ENCODE data around the gene PAX2.

The PAX2 gene

DNA sequence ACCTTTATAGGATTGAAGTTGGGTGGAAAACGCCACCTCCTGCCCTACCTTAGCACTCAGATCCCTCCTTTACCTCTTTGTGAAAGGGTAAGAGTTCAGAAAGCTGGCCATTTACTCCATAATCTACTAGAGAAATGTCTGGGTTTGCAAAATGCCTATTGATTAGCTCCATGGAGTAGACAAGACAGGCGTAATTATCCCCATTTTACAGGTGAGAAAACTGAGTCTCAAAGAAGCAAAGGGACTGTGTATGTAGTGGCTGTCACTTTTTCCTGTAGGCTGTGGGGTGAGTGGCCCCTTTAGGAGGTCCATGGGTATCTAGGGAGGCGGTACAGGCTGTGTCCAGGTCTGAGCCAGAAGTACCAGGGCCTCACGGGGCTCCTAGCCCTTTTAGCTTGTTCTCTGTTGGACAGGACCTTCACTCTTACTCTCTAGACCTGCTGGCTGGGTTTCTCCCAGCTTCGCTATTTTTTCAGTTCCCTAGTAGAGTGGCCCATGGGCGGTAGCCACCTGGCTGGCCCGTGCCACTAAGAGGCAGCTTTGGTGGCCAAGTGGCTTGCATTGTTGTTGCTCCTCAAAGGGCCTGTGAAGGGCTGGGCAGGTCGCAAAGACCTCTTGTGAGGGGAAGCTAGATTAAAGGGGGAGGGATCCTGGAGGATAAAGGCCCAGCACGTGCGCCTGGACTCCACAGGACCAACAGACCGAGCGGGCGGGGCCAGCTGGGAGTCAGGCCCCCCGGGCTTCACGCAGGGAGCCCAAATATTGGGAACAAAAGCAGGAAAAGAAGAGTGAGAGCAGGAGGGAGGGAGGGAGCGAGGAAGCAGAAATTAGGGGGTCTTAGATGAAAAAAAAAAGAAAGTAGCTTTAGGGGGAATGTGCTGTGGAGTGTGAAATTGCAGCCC lies 4.7 kb upstream of the PAX2 start:
- no peak for FAIRE-seq

DNA sequence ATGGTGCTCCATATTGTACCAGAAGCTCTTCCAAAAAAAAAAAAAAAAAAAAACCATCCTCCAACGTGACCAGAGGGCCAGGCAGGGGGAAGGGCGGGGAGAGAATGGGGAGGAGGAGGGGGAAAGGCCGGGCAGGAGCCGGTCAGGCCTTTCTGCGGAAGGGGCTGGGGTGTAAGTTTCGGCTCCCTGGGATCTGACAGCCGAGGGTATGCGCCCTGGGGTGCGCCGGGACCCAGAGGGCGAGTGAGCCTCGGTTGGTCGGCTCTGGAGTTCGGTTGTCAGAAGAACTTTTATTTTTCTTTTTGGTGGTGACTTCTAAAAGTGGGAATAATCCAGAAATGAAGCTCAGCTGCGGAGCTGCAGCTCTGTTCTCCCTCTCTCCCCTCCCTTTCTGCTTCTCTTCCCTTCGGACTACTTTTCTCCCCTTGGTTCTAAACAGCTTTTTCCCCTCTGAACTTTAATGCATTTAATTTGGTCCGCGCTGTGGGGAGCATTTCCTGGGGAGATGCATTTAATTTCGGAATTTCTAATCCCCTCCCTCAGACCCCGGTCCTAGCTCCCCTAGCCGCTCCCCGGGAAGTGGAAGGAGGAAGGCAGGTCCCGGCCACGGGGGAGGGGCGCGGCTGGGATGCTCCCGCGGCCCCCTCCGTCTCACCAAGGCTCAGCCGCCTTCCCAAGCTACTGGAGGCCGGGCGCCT lies 3.9 kb upstream of the PAX2 start:
- no peak for FAIRE-seq

- no peak for FAIRE-seq
Measured at GRCh38 chr10:100742076-100742771, 3.2 kb upstream of the PAX2 start.

DNA sequence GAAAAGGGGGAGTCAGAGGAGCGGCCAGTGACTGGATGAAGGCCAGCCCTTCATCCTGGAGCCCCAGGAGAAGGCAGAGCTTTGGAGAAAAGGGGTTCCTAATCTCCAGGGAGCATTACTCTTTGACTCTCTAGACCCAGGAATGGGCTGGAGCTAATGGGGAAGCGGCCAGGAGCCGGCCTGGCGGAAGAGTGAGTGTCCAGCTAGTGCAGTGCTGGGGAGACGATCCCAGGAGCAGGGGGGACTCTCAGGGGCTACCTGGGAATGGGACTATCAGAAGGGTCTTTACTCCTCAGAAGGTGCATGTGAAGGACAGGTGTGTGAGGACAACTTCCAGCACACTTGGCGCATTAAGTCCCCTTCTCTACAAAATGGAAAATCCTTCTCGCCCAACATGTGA lies 2.4 kb upstream of the PAX2 start:
- FAIRE-seq, result no peak

- no peak for FAIRE-seq
Measured at GRCh38 chr10:100743626-100744135, 1.7 kb upstream of the PAX2 start.

GRCh38 chr10:100744136-100744986 lies 1.0 kb upstream of the PAX2 start:
- FAIRE-seq, result no peak

GRCh38 chr10:100745882-100746783 lies 751 bp downstream of the PAX2 start:
- FAIRE-seq, result no peak

DNA sequence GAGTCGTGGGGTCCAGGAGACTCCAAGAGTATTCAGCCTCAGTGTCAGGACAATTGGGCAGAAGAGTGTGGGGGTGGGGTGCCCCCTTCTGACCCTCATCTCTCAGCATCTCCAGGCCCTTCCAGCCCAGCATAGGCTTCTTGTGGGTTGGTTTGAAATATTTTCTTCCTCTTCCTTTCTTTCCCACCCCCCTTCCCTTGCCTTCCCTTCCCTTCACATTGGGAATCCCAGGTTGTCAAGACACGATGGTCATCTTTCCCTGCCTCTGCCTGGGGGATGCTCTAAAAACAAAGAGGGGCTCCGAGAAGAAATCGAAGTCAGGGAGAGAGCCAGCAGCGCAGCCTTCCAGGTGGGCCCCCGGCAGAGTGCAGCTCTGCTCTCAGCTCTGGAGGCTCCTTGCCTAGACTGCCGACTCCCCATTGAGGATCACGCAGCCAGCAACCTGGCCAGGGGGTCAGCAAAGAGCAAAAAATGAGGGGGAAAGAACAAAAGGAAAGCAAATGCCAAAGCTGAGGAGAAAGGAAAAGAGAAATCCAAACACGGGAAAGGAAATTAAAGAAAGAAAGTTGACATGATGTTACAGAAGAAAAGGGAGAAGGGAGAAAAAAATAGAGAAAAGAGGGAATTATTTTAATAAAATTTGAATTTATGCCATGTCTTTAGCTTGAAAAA lies 1.5 kb downstream of the PAX2 start:
- FAIRE-seq, result no peak

DNA sequence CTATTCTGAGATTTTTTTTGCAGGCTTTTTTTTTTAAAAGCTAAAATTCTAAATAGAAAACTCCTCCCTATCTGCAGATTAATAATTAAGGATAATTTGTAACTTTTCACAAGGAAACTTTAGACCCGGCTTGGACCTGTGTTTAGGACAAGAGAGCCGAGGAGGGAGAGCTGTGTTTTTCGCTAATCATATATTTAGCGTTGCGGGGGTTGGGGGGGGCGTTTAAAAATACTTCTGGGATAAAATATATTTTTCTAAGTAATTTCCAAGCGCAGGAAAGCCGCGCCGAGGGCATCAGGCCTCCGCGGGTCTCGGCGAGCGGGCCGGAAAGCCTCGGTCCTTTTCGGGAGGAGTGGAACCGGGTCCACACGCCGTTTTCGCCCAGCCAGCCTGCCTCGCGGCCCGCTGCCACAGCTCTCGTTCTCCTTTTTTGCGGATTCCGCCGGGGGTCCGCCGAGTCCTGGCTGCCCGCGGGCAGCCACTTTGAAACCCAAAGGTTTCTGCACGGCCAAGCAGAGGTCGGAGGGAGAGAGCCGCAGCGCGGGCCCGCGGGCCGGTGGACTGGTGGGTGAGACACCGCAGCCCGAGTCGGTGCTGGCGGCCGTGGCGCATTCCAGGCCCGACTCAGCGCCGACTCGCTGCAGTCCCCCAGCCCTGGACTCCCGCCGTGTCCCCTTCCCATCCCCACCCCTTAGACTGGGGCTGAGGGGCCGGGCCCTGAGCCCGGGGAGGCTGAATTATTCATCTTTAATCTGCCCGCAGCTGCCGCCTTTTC lies 2.3 kb downstream of the PAX2 start:
- no peak for FAIRE-seq

DNA sequence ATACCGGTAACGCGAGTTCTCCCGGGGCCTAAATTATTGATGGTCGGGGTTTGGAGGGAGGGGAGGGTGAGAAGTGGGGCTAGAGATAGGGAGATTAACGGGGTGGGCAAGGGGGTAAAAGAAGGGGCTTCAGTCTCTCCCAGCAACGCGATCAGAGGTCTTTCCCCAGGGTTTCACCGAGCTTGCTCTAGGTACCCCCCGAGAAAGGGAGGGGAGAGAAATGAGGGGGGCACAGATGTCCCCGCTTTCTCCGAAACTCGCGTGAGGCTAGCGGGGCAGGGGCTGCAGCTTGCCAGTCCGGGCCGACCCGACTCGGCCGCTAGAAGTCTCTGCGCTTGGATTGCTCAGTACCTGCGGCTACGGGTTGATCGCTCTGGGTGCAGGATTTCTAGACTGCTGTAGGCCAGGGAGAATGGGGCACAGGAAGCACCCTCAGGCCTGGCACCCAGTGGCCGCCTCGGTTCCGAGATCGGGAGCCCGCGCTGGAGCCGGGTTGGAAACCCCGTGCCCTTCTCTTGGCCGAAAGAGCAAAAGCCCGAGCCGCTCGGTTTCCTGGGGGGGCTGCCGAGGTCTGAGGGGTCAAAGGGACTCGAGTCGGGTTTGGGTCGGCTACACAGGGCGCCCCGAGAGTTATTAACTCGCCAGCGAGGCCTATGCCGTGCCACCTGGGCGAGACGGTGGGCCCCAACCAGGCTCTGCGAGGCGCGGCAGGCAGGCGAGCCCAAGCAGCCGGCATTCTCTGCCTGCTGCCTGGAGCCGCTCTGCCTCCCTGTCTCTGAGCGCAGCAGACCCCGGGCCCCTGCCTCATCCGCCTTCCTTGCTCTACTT lies 3.1 kb downstream of the PAX2 start:
- FAIRE-seq, result no peak

DNA sequence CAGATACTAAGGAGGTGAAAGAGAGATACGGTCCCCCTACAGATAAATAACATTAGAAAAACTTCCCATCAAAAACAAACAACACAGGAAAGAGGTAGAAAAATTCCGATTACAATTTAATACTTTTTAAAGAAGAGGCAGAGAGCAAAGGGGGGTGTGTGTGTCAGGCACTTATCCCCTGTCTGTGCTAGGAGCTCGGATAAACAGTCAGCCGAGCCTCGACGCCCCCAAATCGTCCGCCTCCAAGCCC lies 3.6 kb downstream of the PAX2 start:
- FAIRE-seq, result no peak

DNA sequence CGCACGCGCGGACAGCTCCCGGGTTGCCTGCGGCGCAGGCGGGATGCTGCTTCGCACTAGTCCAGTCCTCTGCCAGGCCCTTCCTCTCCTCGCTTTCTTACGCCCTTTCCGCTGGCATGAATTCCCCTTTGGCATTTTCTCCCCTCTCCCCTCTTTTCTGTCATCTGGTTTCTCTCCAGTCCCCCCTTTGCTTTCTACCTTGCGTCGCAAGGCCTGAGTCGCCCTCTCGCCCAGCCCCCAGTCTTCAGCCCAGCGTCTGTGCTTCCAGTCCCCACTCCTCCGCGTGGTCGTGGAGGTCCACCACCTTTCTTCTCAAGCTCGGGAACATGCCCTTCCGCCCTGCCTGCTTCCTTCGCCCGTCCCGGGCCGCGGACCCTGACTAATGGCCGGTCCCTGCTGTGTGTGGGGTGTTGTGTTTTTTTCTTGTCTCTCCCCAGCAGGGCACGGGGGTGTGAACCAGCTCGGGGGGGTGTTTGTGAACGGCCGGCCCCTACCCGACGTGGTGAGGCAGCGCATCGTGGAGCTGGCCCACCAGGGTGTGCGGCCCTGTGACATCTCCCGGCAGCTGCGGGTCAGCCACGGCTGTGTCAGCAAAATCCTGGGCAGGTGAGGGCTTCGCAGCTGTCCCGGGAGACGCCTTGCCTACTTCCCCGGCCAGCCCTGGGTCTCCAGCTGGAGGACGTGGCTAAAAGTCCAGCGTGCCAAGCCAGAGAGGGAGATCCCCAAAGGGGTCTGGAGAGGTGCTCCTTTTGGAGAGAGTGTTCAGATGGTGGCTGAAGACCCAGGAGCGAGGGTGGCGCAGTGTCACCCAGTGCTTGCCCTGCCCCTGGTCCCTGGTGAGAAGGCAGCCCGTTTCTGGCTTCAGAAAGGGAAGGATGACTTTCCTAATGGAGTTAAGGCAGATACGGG lies 4.2 kb downstream of the PAX2 start:
- FAIRE-seq, result no peak

GRCh38 chr10:100750291-100751210 lies 5.2 kb downstream of the PAX2 start:
- FAIRE-seq, result no peak

DNA sequence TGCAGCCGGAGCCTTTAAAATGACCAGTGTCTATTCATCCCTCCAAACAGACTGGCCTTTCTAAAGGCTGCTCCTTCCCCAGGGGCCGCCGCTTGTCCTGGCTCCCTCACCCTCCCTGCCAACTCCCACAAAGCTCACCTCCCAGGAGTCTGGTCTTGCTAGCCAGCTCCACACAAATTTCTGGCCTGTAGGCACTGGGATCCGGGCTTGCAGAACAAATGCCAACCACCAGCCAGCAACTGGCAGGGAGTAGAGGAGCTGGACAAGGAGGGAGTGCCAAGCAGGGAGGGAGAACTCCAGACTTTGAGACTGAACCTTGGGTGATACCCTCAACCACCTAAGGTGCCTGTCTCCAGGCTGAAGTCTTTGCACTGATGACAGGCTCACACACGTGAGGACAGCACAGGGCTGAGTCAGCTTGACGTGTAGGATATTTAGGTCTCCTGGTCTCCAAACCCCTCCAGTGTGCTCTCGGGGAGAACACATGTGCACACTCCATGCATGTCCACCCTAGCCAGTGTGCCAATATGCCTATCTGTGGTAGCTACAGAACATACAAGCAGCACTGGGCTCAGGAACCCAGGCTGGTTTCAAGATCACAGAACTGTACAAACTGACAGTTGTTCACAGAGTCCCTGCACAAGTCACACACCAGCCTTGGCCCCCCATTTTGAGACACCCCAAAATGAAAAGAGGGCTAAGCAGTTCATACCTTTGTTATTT lies 6.0 kb downstream of the PAX2 start:
- no peak for FAIRE-seq

GRCh38 chr10:100755821-100756220 lies 10.4 kb downstream of the PAX2 start:
- no peak for FAIRE-seq

DNA sequence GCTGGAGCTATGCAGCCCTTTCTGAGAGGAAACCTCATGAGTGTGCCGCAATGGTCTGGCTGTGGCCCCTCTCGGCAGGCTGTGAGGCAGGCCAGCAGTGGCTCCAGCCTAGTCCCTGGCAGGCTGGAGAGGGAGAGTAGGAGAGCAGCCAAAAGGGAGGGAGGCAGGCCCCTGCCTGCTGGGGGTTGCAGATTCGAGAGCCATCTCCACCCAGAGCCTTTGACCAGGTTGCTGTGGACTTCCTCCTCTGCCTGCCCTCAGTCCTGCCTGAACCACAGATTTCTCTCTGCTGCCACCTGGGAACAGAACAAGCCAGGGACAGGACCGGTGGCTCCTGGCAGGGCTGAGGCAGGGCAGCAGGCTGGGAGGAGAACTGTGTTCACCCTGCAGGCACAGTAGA lies 13.9 kb downstream of the PAX2 start:
- no peak for FAIRE-seq
